Body of pancreas (tissue), 4 donors: ENCODE results near the gene TNRC18.

ENCODE experiments used
- CTCF ChIP-seq, 7 experiments: fragments of 450-650 bp in 4 of 7; fragments of 200-600 bp in 3 of 7; sonication (generic) in 3 of 7; IDR thresholded peaks; one replicate each; pipeline ENCODE4 v1.5.1; 2016 to 2019; ENCODE audit warnings: antibody characterized with exemption in 7 of 7
- POLR2A ChIP-seq, 3 donors: fragments of 450-650 bp; IDR thresholded peaks; one replicate each; pipeline ENCODE4 v1.6.1; 2016; ENCODE audit warnings: antibody characterized with exemption in 3 of 3, mild to moderate bottlenecking in 2 of 3

- TF ChIP-seq CTCF (IDR thresholded peaks at IDR 0.05), result no peak
- TF ChIP-seq POLR2A (IDR thresholded peaks at IDR 0.05), result no peak
Measured at GRCh38 chr7:5377816-5378215, 45.8 kb downstream of the TNRC18 start.
